Sigmoid colon (tissue), 3 donors: ENCODE data around the gene ST3GAL2.

Experiments used
- CTCF ChIP-seq, 4 experiments: fragments of 450-650 bp in 3 of 4; fragments of 200-600 bp in 1 of 4; IDR thresholded peaks; one replicate each; pipeline ENCODE4 v1.5.1; 2016 to 2019; ENCODE audit warnings: antibody characterized with exemption in 4 of 4, mild to moderate bottlenecking in 3 of 4, moderate library complexity in 2 of 4
- POLR2A ChIP-seq, 2 donors: fragments of 450-650 bp; IDR thresholded peaks; one replicate each; pipeline ENCODE4 v1.6.1; 2016; ENCODE audit warnings: antibody characterized with exemption in 2 of 2, mild to moderate bottlenecking in 2 of 2, moderate library complexity in 2 of 2

DNA sequence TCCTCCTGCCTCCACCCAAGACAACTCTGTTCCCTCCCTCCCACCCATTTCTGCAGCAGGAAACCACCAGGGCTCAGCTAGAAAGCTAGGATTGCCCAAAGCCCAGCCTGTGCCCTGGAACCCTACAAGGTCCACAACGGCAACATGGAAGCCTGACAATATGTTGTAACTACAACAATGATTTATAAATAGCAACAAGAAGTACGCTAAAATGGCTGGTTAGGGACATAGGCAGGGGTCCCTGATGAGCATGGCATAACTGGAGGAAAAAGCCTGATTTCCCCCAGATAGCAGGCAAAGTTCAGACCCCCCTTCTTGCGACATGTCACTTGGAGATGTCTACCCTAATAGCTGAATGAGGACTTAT lies 6.6 kb downstream of the ST3GAL2 start:
- no peak for TF ChIP-seq CTCF (IDR thresholded peaks at IDR 0.05)
- TF ChIP-seq POLR2A (IDR thresholded peaks at IDR 0.05) = no peak
